ENCODE data around the gene USP46. TPM values are rescaled to one million over a fixed set of nuclear protein-coding genes. Genes with fewer than 3 reads are reported as not detected.

USP46 gene
- total RNA-seq, 6 experiments from 2014 or later, result 23.9 to 30.9 (median 26.3) TPM

- no peak overlapping the region for H3K4me3 Mint-ChIP-seq
- no peak overlapping the region for H3K27ac Mint-ChIP-seq
- no peaks in the 10 kb centered on the region for H3K9me3 Mint-ChIP-seq
- peaks cover 34% of the 10 kb centered on the region for H3K4me1 Mint-ChIP-seq (ENCODE audit: low read depth)
- no peak for DNase-seq
- H3K27me3 Mint-ChIP-seq (ENCODE audit: insufficient read depth), result peaks cover 5% of the 10 kb centered on the region
- H3K36me3 Mint-ChIP-seq (ENCODE audit: low read depth), result peaks cover 16% of the 10 kb centered on the region
- TF ChIP-seq, protein P1, sequence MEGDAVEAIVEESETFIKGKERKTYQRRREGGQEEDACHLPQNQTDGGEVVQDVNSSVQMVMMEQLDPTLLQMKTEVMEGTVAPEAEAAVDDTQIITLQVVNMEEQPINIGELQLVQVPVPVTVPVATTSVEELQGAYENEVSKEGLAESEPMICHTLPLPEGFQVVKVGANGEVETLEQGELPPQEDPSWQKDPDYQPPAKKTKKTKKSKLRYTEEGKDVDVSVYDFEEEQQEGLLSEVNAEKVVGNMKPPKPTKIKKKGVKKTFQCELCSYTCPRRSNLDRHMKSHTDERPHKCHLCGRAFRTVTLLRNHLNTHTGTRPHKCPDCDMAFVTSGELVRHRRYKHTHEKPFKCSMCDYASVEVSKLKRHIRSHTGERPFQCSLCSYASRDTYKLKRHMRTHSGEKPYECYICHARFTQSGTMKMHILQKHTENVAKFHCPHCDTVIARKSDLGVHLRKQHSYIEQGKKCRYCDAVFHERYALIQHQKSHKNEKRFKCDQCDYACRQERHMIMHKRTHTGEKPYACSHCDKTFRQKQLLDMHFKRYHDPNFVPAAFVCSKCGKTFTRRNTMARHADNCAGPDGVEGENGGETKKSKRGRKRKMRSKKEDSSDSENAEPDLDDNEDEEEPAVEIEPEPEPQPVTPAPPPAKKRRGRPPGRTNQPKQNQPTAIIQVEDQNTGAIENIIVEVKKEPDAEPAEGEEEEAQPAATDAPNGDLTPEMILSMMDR (IDR thresholded peaks at IDR 0.05), result no peak
These were observed 3.0 kb upstream of the USP46 start for GRCh38 chr4:52661966-52662690.

DNA sequence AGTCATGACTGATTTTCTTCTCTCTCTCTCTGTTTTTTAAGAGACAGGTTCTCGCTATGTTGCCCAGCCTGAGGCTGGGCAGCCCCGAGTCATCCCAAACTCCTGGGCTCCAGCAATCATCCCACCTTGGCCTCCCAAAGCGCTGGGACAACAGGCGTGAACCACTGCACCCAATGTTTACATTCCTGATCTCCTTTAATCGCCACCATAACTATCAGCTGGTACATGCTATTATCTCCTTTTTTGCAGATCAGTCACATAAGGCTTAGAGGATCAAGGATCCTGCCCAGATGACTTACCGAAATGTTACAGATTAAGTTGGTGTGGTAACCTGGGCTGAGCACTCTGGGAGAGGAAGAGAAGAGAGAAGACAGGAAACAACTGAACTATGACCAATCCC, 1.5 kb upstream of the USP46 start:
- Mint-ChIP-seq H3K27me3 (ENCODE audit: insufficient read depth) (no peaks in the 10 kb centered on the region; the same call in none of the 2 replicates), H3K36me3 (ENCODE audit: low read depth) (peaks cover 16% of the 10 kb centered on the region), H3K27ac (no peak overlapping the region), H3K4me1 (ENCODE audit: low read depth) (peaks cover 34% of the 10 kb centered on the region), H3K9me3 (no peaks in the 10 kb centered on the region), H3K4me3 (no peak overlapping the region)
- TF ChIP-seq, protein P1 (IDR thresholded peaks at IDR 0.05), result no peak
- DNase-seq, result no peak

GRCh38 chr4:52659722-52660261, 691 bp upstream of the USP46 start:
- H3K4me1 Mint-ChIP-seq (ENCODE audit: low read depth), result peaks cover 34% of the 10 kb centered on the region
- DNase-seq, result no peak
- H3K36me3 Mint-ChIP-seq (ENCODE audit: low read depth), result peaks cover 16% of the 10 kb centered on the region
- TF ChIP-seq, protein P1 (IDR thresholded peaks at IDR 0.05), result no peak
- H3K27ac Mint-ChIP-seq, result peak overlapping the region; percentile 70
- no peaks in the 10 kb centered on the region; the same call in 1 of the 2 replicates for H3K27me3 Mint-ChIP-seq (ENCODE audit: insufficient read depth)
- H3K9me3 Mint-ChIP-seq, result no peaks in the 10 kb centered on the region
- peak overlapping the region; percentile 85 for H3K4me3 Mint-ChIP-seq

DNA sequence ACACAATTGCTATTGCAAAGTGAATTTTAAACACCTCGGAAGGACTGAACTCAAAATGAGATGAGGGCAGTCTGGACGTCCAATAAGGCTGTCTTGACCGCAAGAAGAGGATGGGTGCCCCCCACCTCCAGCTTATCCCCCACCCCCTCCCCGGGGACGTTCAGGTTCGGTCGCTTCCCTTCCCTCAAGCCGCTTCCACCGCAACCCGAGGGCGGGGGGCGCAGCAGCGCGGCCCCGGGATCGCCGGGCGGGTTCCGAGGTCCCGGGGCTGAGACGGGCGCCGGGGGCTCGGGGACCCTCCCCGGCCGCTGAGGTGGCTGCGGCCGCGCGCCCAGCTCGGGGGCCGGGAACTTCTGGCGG, 480 bp downstream of the USP46 start:
- H3K9me3 Mint-ChIP-seq, result no peaks in the 10 kb centered on the region
- peak overlapping the region; percentile 85 for H3K4me3 Mint-ChIP-seq

DNA sequence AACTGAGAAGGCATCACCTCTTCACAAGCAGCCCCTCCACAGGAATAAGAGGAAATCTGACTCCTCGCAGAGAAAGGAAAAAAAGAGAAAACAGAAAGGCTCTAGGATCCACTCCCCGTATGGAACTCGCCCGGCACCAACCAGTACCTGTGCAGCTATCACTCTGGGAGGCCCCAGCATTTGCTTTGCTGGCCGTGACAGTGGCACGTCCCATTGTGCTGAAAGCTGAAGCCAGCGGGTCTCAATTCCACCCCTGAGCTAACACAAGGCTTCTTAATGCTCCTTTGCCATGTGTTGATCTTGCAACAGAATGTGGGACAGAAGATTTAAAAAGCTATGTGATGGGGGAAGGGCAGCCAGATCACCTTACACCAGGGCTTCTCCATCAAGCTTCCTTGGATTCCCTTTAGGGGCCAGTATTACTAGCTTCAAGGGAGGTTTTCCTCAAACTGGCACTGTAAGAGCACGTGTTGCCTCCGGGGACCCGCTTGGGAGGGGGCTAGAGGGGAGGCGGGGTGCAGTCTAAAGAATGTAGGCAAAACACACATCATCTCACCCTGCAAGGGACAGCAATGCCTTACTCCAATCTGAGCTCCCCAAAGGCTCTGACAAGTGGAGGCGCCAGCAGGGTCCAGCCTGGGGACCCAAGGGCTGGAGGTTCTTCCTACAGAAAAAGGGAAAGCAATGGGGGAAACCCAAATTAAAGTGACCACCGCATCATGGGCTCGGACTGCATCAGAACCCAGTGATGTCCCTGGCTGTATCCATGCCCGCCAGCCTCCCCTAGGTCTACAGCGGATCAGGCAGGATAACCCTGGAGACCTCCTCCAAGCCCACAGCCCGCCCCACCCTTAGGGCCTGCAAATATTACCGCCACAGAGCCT, 1.2 kb downstream of the USP46 start:
- H3K27me3 Mint-ChIP-seq (ENCODE audit: insufficient read depth), result no peaks in the 10 kb centered on the region; the same call in 1 of the 2 replicates
- peaks cover 16% of the 10 kb centered on the region for H3K36me3 Mint-ChIP-seq (ENCODE audit: low read depth)
- peak overlapping the region; percentile 62 for H3K27ac Mint-ChIP-seq

More for the DNA sequence above, 480 bp downstream of the USP46 start:
- peak overlapping the region; percentile 62; the same call in 1 of the 2 replicates for H3K27ac Mint-ChIP-seq
- peaks cover 16% of the 10 kb centered on the region for H3K36me3 Mint-ChIP-seq (ENCODE audit: low read depth)
- H3K27me3 Mint-ChIP-seq (ENCODE audit: insufficient read depth), result no peaks in the 10 kb centered on the region; the same call in 1 of the 2 replicates
- TF ChIP-seq, protein P1 (IDR thresholded peaks at IDR 0.05), result no peak
- peaks cover 40% of the 10 kb centered on the region for H3K4me1 Mint-ChIP-seq (ENCODE audit: low read depth)
- no peak for DNase-seq

More for the DNA sequence above, 1.2 kb downstream of the USP46 start:
- TF ChIP-seq, protein P1 (IDR thresholded peaks at IDR 0.05), result no peak
- Mint-ChIP-seq H3K4me3 (peak overlapping the region; percentile 85), H3K9me3 (no peaks in the 10 kb centered on the region), H3K4me1 (ENCODE audit: low read depth) (peaks cover 44% of the 10 kb centered on the region)
- peak; percentile 32 for DNase-seq

Measured in HFFc6 (cell line).